Embryonic facial prominence (tissue), 1 donor: Measurements from ENCODE around the gene ZDHHC12.
"Not testable (repeated sequence)": the region's sequence is repeated elsewhere in the genome, so short reads cannot be mapped to it uniquely, and the experiment has no call there.

Source experiments
- DNase-seq: peaks from one replicate; pipeline ENCODE4 v3.0.0-alpha.2; 2016; ENCODE audit errors: extremely low spot score

The ZDHHC12 gene

GRCh38 chr9:128707446-128707845 is 16.5 kb downstream of the ZDHHC12 start:
- no peak for DNase-seq

GRCh38 chr9:128706671-128707381 is 17.1 kb downstream of the ZDHHC12 start:
- no peak for DNase-seq

DNA sequence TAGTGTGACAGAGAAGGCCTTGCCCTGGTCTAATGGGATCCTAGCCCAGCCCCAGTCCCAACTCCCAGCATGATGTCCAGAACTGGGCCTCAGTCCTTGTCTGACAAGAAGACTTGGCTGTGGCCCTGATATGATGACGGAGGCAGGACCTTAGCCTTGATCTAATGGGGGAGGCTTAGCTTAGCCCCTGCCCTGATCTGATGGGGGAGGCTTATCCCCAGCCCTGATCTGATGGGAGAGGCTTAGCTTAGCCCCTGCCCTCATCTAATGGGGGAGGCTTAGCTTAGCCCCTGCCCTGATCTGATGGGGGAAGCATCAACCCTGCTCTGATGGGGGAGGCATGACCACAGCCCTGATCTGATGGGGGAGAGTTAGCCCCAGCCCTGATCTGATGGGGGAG is 17.9 kb downstream of the ZDHHC12 start:
- no peak for DNase-seq

DNA sequence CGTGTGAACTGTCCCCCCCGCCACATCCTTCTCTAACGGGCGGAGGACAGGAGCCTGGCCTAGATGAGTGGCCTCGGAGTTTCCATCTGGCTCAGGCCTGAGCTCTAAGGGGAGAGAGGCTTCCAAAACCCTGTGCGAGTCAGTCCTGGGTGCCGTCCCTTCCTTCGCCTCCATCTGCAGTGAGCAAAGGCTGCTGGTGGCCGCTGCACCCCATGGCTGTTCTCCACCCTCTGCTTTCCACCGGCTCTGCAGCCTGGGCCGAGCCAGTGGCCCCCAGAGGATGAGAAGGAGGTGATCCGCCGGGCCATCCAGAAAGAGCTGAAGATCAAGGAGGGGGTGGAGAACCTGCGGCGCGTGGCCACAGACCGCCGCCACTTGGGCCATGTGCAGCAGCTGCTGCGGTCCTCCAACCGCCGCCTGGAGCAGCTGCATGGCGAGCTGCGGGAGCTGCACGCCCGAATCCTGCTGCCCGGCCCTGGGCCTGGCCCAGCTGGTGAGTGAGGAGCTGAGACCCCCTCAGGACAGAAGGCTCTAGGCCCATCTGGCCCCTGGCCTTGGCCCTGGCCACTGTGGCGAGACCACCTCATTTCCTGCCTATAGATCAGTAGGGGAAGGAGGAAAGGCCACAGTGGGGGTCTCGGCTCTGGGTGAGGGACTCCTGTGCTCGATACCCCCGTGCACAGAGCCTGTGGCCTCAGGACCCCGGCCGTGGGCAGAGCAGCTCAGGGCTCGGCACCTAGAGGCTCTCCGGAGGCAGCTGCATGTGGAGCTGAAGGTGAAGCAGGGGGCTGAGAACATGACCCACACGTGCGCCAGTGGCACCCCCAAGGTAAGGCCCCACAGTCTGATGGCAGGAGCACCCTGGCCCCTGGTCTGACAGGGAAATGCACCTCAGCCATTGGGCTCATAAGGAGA is 18.6 kb downstream of the ZDHHC12 start:
- no peak for DNase-seq

DNA sequence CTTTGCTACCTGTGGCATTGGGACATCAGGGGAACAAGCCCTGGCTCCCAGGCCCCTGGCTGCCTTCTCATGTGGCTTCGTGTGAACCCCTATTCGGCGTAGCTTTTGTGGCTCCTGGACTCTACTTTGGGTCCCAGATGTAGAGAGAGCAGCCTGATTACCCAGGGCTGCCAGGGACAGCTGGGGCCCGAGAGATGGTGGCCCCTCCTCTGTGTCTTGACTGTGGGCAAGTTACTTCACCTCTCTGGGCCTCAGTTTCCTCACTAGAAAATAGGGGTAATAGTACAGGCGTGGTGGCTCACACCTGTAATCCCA is 19.6 kb downstream of the ZDHHC12 start:
- DNase-seq = no peak

DNA sequence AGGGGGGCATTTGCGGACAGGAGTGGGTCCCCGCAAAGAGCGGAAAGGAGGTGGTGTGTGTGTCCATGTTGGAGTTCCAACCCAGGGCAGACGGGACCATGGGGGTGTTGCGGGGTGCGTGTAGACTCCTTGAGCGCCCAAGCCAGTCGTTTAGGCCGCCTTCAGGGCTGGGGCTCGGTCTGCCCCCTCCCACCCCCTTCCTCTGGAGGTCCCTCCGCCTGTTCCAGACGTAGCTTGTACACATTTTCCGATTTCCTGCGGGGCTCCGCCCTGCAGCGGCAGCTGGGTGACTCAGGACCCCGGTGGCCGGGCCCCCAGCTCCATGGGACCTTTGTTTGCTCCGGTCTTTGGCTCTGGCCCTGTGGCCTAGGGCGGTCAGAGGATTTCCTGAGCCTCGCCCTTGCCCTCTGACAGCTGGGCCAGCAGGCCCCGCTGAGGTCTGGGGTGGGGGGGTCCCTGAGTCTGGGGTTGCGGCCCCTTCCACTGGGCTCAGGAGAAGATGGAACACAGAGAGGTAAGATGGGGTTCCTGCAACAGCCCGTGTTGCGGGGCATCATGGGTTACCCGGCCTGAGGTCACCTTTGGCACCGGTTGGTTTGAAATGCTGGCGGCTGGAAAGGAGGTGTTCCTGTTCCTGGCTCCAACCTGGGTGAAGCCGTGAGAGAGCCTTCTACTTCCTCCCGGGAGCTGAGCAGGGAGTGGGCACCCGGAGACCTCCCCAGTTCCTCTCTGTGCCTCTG is 20.1 kb downstream of the ZDHHC12 start:
- DNase-seq = no peak

GRCh38 chr9:128702949-128703615 is 20.8 kb downstream of the ZDHHC12 start:
- DNase-seq = no peak

- DNase-seq = peak; percentile 49
Measured at GRCh38 chr9:128702445-128702948, 21.4 kb downstream of the ZDHHC12 start, which contains the start of gene PKN3. TSS of gene PKN3 (plus strand) at chr9:128702503. CDS start at chr9:128702916, 413 bp downstream.

DNA sequence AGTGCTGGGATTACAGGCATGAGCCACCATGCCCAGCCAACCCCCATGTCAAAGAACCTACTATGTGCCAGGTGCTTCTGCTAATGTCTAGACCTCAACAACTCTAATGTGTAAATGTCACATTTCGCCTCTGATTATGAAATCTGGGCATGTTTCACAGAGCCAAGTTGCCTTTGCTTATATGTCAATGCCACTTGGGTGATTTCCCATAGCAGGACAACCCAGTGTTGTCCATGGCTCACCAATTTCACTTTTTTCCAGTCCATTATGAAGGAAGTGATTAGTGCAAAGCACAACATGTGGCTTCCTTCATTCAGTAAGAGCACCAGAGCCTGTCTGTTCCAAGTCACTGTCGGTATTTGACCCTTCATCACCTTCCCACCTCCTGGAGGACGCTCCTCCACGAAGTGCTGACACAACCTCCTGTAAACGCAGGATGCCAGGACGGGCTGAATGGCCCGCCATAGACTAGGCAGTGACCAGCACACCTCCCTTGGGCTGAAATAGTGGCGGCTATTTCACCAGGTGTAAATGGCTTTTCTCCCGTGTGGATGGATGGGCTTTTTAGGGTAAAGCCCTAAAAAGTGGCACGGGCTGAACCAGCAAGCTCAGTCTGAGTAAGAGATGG is 22.6 kb downstream of the ZDHHC12 start:
- DNase-seq = no peak

DNA sequence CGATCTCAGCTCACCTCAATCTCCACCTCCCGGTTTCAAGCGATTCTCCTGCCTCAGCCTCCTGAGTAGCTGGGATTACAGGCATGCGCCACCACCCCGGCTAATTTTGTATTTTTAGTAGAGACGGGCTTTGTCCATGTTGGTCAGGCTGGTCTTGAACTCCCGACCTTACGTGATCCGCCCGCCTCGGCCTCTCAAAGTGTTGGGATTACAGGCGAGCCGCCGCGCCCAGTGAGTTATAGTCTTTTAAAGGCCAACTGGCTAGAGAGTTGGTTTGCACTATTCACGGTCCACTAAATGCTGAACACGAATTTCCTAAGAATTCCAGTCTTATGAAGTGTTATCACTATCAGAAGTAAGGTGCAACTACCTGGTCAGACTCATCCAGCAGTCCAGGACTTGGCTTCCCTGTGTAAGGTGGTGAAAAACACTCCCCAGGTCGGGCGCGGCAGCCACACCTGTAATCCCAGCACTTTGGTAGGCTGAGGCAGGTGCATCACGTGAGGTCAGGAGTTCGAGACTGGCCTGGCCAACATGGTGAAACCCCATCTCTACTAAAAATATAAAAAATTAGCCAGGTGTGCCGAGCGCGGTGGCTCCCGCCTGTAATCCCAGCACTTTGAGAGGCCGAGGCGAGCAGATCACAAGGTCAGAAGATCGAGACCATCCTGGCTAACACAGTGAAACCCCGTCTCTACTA is 24.7 kb downstream of the ZDHHC12 start:
- DNase-seq = not testable (repeated sequence)

GRCh38 chr9:128696923-128697707 is 26.8 kb downstream of the ZDHHC12 start:
- DNase-seq = no peak

- no peak for DNase-seq
Measured at GRCh38 chr9:128694344-128694743, 29.6 kb downstream of the ZDHHC12 start.

DNA sequence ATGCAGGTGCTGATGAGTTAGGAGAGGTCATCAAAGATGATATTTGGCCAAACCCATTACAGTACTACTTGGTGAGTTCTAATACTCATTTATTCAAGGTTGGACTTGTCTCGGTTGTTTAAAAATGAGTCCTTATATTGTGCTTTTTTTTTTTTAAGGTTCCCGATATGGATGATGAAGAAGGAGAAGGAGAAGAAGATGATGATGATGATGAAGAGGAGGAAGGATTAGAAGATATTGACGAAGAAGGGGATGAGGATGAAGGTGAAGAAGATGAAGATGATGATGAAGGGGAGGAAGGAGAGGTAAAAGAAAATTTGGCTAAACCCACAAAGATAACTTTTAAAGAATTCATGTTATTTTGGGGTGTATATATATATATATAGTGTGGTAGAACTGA is 30.2 kb downstream of the ZDHHC12 start:
- not testable (repeated sequence) for DNase-seq

DNA sequence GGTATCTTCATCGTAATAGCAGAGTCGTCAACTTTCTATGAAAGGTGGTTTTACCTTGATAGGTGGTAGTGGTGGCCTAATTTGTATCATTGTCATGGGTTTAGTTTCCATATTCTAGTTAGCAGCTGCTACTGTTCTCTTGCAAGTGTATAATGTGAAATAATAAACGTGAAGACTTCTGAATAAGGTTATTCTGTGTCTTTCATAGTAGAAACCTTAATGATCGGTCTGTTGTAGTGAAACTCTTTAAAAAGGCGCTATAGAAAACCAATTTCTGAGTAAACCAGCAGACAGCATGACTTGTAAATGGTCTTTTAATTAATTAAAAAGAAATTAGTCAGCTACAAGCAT is 33.3 kb downstream of the ZDHHC12 start:
- no peak for DNase-seq

GRCh38 chr9:128689820-128690683 is 33.9 kb downstream of the ZDHHC12 start:
- DNase-seq = peak; percentile 49

GRCh38 chr9:128689293-128689774 is 34.6 kb downstream of the ZDHHC12 start:
- peak; percentile 44 for DNase-seq

DNA sequence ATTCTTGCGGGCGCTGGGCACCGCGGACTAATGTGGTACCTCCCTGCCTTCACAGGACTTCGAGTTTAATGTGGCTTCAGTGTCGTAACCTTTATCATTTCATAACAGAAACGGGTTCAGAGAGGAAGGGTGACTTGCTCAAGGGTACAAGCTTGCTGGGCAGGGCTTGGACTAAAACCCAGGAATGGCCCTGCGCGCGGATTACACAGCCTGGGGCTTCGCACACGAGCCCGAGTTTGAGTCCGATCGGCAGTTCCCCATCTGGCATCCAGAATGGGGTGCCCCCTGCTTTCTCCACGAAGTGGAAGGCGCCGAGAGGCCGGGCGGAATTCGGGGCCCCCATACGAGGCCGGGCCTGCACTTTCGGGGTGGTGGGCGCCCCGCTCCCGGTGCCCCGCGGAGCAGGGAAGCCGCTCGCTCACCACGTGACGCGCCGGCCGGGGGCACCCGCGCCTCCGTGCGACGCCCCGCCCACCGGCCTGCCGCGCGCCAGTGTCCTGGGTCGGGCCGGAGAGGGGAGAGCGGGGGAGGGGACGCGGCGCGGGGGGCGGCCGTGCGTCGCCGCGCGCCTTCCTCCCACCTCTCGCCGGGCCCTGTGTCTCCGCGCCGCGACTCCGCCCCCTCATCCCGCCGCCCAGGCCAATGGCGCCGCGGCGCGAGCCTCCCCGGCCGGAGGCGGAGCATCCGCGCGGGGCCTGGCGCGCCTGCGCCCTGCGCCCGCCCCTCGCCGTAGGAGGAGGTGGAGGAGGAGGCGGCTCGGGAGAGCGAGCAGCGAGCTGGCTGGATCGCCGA is 35.2 kb downstream of the ZDHHC12 start, which contains the start of gene SET:
TSS of gene SET (plus strand) at position 722 of the 792 bp plus-strand sequence. CDS start 361 bp downstream, outside the sequence.
- DNase-seq = peak; percentile 87

GRCh38 chr9:128687453-128687852 is 36.5 kb downstream of the ZDHHC12 start:
- no peak for DNase-seq
